ENCODE measurements around the gene TEX19.

- TF ChIP-seq RARB (CRISPR knock-in tag; IDR thresholded peaks at IDR 0.05), result no peak
- TF ChIP-seq SNAI2 (CRISPR knock-in tag; IDR thresholded peaks at IDR 0.05), result no peak
- TF ChIP-seq ZNF70 (CRISPR knock-in tag; IDR thresholded peaks at IDR 0.05), result no peak
- TF ChIP-seq, protein P1, sequence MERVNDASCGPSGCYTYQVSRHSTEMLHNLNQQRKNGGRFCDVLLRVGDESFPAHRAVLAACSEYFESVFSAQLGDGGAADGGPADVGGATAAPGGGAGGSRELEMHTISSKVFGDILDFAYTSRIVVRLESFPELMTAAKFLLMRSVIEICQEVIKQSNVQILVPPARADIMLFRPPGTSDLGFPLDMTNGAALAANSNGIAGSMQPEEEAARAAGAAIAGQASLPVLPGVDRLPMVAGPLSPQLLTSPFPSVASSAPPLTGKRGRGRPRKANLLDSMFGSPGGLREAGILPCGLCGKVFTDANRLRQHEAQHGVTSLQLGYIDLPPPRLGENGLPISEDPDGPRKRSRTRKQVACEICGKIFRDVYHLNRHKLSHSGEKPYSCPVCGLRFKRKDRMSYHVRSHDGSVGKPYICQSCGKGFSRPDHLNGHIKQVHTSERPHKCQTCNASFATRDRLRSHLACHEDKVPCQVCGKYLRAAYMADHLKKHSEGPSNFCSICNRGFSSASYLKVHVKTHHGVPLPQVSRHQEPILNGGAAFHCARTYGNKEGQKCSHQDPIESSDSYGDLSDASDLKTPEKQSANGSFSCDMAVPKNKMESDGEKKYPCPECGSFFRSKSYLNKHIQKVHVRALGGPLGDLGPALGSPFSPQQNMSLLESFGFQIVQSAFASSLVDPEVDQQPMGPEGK (CRISPR knock-in tag; IDR thresholded peaks at IDR 0.05; ENCODE audit: borderline replicate concordance), result no peak
- TF ChIP-seq PPARA (CRISPR knock-in tag; IDR thresholded peaks at IDR 0.05; ENCODE audit: borderline replicate concordance), result no peak
- TF ChIP-seq ESRRG (CRISPR knock-in tag; IDR thresholded peaks at IDR 0.05), result no peak
- no peak for TF ChIP-seq TCF4 (CRISPR knock-in tag; IDR thresholded peaks at IDR 0.05; ENCODE audit: borderline replicate concordance)
- TF ChIP-seq, protein P2, sequence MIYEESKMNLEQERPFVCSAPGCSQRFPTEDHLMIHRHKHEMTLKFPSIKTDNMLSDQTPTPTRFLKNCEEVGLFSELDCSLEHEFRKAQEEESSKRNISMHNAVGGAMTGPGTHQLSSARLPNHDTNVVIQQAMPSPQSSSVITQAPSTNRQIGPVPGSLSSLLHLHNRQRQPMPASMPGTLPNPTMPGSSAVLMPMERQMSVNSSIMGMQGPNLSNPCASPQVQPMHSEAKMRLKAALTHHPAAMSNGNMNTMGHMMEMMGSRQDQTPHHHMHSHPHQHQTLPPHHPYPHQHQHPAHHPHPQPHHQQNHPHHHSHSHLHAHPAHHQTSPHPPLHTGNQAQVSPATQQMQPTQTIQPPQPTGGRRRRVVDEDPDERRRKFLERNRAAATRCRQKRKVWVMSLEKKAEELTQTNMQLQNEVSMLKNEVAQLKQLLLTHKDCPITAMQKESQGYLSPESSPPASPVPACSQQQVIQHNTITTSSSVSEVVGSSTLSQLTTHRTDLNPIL (CRISPR knock-in tag; IDR thresholded peaks at IDR 0.05; ENCODE audit: low read depth), result no peak
- TF ChIP-seq OSR1 (CRISPR knock-in tag; IDR thresholded peaks at IDR 0.05), result no peak
- no peak for TF ChIP-seq ZFP30 (CRISPR knock-in tag; IDR thresholded peaks at IDR 0.05)
- TF ChIP-seq ZNF8 (CRISPR knock-in tag; IDR thresholded peaks at IDR 0.05), result no peak
These were observed 35.4 kb upstream of the TEX19 start for GRCh38 chr17:82323514-82324234.

All from SK-N-SH treated with all-trans-retinoic acid at 6 μM for 48 hours (cell line).